Spinal cord (tissue), 10 donors: ENCODE measurements around the gene CLP1. TPM values are rescaled to one million over a fixed set of nuclear protein-coding genes. Genes with fewer than 3 reads are reported as not detected.
A peak's percentile ranks its signal among the peaks of the same experiment; 100 is the strongest.

Experiments used
- DNase-seq, 6 donors: peaks; one replicate each; pipeline versions ENCODE4 v3.0.0 to v3.0.0-alpha.2; 2013 to 2015; ENCODE audit warnings: low spot score in 6 of 6, low read depth in 4 of 6
- H3K27ac ChIP-seq: one replicate; pipeline ENCODE4 v1.5.1; 2013; ENCODE audit warnings: low read depth, low read length, control low read depth
- H3K27me3 ChIP-seq: one replicate; pipeline ENCODE4 v1.6.1; 2013; ENCODE audit warnings: low read length; ENCODE audit not compliant: control insufficient read depth, insufficient read depth
- H3K36me3 ChIP-seq: one replicate; pipeline ENCODE4 v1.6.1; 2013; ENCODE audit warnings: low read length; ENCODE audit not compliant: control insufficient read depth, insufficient read depth
- H3K4me1 ChIP-seq: one replicate; pipeline ENCODE4 v1.6.1; 2013; ENCODE audit warnings: low read length; ENCODE audit not compliant: control insufficient read depth, insufficient read depth
- H3K4me3 ChIP-seq: one replicate; pipeline ENCODE4 v1.5.1; 2013; ENCODE audit warnings: low read depth, low read length, control low read depth
- H3K9me3 ChIP-seq: one replicate; pipeline ENCODE4 v1.6.1; 2013; ENCODE audit warnings: low read length; ENCODE audit not compliant: control insufficient read depth, insufficient read depth
- WGBS: methylation state at CpG from one replicate; pipeline ENCODE4 v1.1.5; 2013; ENCODE audit warnings: missing lambda C conversion rate; ENCODE audit not compliant: insufficient coverage; 5-methylcytosine and 5-hydroxymethylcytosine counted together
- polyA plus RNA-seq, 2 donors: library from polyadenylated mRNA; unstranded; fragments of 120-200 nt; gene quantifications; one replicate each; pipeline ENCODE4 v1.2.1, GENCODE V29; 2013; ENCODE audit not compliant: insufficient read length in 2 of 2
- total RNA-seq, 2 donors: library from RNA; depleted of rRNA in 1 of 2; stranded (reverse); fragments of 120-200 nt in 1 of 2; fragments of >200 nt in 1 of 2; gene quantifications; one replicate each; pipeline versions ENCODE4 v1.2.3 to v1.2.4, GENCODE V29; 2013 to 2014
- donor health status: healthy.

Gene CLP1
- total and polyA plus RNA-seq, 4 donors, result 9.5 to 15.8 (median 10.2) TPM

DNA sequence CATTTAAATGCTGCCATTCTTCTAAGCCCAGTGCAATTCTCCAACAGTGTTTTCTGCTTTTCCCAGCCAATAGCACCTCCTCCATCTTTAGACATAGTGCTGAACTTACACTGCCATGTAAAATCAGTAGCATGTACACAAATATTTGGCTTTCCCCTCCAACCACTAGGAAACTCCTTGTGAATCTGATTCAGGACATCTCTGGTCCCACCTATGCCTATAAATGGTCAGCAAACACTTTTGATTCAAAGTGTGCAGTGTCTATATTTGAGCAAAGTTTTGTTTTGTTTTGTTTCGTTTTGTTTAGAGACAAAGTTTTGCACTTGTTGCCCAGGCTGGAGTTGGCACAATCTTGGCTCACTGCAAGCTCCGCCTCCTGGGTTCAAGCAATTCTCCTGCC is 32.7 kb upstream of the CLP1 start:
- Histone ChIP-seq H3K4me1 (no peaks in the 10 kb centered on the region), H3K4me3 (no peak overlapping the region), H3K9me3 (no peaks in the 10 kb centered on the region), H3K36me3 (no peaks in the 10 kb centered on the region), H3K27ac (no peak overlapping the region), H3K27me3 (no peaks in the 10 kb centered on the region)
- DNase-seq, result no peak
- WGBS, result 84% methylated on average over 2 of the region's 2 CpGs

DNA sequence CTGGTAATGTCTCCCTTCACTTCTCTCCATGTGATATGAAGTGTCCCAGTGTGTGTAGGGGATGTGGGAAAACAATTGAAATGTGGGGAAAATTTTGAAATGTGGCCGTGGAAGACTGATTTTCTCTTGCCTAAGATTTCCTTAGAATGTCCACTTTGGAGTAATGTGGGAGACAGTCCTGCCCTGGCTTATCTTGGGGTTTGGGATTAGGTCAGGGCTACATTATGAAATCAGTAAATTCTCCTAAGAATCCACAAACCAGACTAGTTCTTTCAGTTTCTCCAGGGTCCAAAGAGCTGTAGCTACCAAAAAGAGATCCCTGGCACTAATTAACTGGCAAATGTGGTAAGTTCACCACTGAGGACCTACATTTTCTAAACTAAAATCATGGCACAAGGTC is 30.7 kb upstream of the CLP1 start:
- no peaks in the 10 kb centered on the region for H3K36me3 ChIP-seq
- WGBS, result 100% methylated on average over 1 of the region's 1 CpG
- no peaks in the 10 kb centered on the region for H3K27me3 ChIP-seq
- H3K4me3 ChIP-seq, result no peak overlapping the region
- no peaks in the 10 kb centered on the region for H3K9me3 ChIP-seq
- no peak overlapping the region for H3K27ac ChIP-seq
- no peak for DNase-seq
- H3K4me1 ChIP-seq, result no peaks in the 10 kb centered on the region

DNA sequence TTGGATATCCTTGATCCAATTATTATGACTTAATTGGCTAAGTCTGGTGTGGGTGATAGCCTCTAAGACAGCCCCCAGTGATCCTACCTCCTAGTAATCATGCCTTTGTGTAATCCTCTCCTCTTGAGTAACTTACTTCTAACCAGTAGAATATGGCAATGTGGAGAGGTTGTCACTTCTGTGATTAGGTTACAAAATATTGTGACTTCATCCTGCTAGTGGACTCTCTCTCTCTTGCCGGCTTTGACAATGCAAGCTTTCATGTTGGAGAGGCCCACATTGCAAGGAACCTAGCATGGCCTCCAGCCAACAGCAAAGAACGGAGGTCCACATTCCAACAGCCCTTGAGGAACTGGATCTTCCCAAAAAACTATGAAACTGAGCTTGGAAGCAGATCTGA is 27.4 kb upstream of the CLP1 start:
- no peak for DNase-seq
- WGBS, result 58% methylated on average over 2 of the region's 2 CpGs
- H3K9me3 ChIP-seq, result no peaks in the 10 kb centered on the region
- no peak overlapping the region for H3K4me3 ChIP-seq
- H3K27me3 ChIP-seq, result no peaks in the 10 kb centered on the region
- no peaks in the 10 kb centered on the region for H3K36me3 ChIP-seq
- no peak overlapping the region for H3K27ac ChIP-seq
- H3K4me1 ChIP-seq, result no peaks in the 10 kb centered on the region

DNA sequence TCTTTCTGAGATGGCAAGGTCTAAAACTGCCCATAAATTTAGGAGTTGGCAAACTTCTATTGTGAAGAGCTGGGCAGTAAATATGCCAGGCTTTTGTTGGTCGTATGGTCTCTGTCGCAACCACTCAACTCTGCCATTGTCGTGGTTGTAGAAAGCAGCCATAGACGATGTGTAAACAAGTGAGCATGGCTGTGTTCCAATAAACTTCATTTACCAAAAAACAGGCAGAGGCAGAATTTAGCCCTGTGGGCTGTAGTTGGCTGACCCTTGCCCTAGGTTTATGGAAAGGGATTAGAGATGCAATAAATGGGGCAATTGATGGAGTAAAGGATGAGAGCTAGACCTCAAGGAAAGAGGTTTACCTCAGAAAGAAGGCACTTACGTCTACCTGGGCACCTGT is 25.4 kb upstream of the CLP1 start:
- Histone ChIP-seq H3K27me3 (no peaks in the 10 kb centered on the region), H3K4me1 (no peaks in the 10 kb centered on the region), H3K4me3 (no peak overlapping the region), H3K36me3 (no peaks in the 10 kb centered on the region), H3K9me3 (no peaks in the 10 kb centered on the region), H3K27ac (no peak overlapping the region)
- DNase-seq, result no peak
- no CpG with 5 or more reads among the region's 5 CpGs for WGBS

DNA sequence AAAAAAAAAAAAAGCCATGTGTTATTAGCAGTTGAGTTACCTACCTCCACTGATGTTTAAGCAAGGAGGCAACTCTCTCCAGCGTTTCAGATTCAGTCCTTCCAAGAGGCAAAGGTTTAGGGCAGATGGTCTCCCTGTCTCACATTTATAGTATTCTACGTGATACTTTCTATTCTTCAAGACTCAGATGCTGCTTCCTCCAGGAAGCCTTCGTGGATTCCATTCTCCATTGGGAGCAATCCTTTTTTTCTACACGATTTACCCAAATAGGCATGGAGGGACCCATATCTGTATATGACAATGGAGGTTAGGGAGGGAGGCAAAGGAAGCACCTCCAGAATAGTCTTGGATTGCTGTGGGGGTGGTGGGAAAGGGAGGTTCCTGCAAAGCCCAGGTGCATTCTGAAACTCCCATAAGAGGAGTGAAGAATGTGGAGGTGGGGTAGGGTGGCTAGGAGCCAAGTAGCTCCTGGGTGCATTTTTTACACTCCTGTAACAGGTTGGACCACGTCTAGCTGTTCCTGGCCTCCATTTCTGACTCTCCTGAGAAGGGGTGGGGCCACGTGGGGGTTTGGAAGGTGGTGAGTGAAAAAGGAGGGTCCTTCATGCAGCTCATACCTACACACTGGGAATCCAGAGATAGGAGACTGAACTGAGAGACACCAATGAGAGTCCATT is 24.0 kb upstream of the CLP1 start:
- H3K36me3 ChIP-seq, result no peaks in the 10 kb centered on the region
- no peak for DNase-seq
- H3K27ac ChIP-seq, result no peak overlapping the region
- H3K4me1 ChIP-seq, result peaks cover 9% of the 10 kb centered on the region
- no peaks in the 10 kb centered on the region for H3K27me3 ChIP-seq
- 92% methylated on average over 2 of the region's 6 CpGs for WGBS
- no peaks in the 10 kb centered on the region for H3K9me3 ChIP-seq
- no peak overlapping the region for H3K4me3 ChIP-seq

DNA sequence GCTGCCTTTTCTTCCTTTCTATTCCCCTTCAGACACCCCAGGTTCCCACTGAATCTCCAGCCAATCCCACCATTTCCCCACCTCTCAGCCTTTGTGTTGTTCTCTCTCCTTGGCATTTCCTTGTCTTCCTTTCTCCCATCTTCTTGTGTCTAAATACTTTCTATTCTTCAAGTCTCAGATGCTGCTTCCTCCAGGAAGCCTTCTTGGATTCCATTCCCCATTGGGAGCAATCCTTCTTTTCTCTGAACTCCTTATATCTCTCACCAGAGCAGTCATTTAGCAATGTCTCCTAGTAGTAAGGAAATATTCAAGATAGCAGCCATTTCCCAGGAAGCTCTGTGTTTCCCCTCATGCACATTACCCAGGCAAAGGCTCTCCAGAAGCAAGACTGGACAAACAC is 23.3 kb upstream of the CLP1 start:
- no peaks in the 10 kb centered on the region for H3K36me3 ChIP-seq
- H3K9me3 ChIP-seq, result no peaks in the 10 kb centered on the region
- H3K4me3 ChIP-seq, result no peak overlapping the region
- H3K27ac ChIP-seq, result no peak overlapping the region
- H3K27me3 ChIP-seq, result no peaks in the 10 kb centered on the region
- peaks cover 14% of the 10 kb centered on the region for H3K4me1 ChIP-seq
- DNase-seq, result no peak

DNA sequence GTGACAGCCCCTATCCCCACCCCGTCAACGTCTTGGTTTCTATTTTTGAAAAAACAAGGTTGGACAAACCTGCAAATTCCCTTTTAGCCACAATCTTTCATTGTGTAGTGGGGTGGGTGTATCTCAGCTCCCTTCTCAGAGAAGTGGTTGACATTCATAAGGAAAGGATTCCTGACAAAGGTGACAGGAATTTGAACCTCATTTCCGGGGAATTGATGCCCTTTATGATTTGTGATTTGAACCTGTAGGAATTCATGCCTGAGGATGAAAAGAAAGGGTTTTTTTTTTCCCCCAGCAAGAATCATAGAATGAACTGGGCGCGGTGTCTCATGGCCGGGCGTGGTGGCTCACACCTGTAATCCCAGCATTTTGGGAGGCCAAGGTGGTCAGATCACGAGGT is 22.3 kb upstream of the CLP1 start:
- Histone ChIP-seq H3K36me3 (no peaks in the 10 kb centered on the region), H3K27me3 (no peaks in the 10 kb centered on the region), H3K9me3 (no peaks in the 10 kb centered on the region), H3K4me3 (no peak overlapping the region), H3K4me1 (peaks cover 23% of the 10 kb centered on the region), H3K27ac (no peak overlapping the region)
- no peak for DNase-seq
- 96% methylated on average over 4 of the region's 8 CpGs for WGBS

DNA sequence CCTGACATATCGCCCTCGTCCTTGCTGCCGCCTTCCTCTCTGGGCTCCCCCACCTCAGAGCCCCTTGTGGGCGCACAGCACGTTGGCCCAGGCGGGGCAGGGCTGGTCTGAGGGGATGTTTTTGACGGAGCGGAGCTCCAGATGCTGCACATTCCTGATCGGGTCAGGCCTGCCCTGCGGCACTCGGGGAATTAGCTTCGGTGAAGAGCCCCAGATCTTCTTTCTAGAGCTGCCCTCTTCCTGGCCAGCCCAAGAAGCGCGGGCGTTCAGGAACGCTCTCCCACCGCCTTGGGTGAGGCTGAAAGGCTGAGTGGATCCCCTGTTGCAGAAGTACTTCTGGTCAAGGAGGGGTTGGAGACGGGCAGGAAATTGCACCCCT is 19.9 kb upstream of the CLP1 start:
- H3K27ac ChIP-seq, result peak overlapping the region; percentile 89
- no peak for DNase-seq
- H3K4me3 ChIP-seq, result peak overlapping the region; percentile 80

DNA sequence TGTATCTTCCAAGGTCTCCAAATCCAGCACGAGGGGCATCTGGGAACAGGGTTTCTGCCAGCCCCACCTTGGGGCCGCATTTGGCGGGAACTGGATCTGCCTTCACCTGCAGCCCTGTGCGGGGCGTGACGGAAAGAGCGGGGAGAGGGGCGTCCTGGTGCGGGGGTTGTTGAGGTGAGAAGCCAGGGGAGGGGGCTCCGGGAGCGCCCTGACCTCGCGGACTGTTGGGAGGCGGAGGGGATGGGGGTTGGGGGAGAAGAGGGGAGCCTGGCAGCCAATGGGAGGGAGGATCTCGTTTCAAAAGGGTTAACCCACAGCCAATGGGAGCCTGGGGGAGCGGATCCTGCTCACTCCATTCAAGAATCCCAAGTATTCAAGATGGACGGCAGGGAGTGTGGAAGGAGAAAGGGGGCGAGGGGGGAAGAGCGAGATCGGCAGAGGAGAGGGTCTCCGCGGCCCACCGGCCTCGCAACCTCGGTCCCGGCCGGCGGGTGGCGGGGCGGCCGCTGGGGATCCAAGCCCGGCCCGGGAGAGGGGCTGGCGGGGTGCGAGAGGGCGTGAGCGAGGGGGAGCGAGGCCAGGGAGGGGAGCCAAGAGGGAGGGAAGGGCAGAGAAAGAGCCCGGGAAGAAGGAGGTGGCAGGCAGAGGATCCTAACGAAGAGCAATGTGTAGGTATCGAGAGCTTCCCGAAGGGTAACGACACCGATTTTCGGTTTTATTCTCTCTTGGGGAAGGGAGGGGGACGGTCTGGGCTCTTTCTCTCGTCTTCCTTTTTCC is 19.4 kb upstream of the CLP1 start:
- Histone ChIP-seq H3K27me3 (no peaks in the 10 kb centered on the region), H3K4me1 (peaks cover 35% of the 10 kb centered on the region), H3K4me3 (peak overlapping the region; percentile 80), H3K36me3 (no peaks in the 10 kb centered on the region), H3K9me3 (no peaks in the 10 kb centered on the region), H3K27ac (peak overlapping the region; percentile 89)
- 0% methylated on average over 38 of the region's 47 CpGs for WGBS
- DNase-seq, result peak; percentile 82 to 99 (median 92)

More for the DNA sequence above, 19.9 kb upstream of the CLP1 start:
- WGBS, result 10% methylated on average over 16 of the region's 18 CpGs
- Histone ChIP-seq H3K27me3 (no peaks in the 10 kb centered on the region), H3K36me3 (no peaks in the 10 kb centered on the region), H3K9me3 (no peaks in the 10 kb centered on the region), H3K4me1 (peaks cover 35% of the 10 kb centered on the region)

DNA sequence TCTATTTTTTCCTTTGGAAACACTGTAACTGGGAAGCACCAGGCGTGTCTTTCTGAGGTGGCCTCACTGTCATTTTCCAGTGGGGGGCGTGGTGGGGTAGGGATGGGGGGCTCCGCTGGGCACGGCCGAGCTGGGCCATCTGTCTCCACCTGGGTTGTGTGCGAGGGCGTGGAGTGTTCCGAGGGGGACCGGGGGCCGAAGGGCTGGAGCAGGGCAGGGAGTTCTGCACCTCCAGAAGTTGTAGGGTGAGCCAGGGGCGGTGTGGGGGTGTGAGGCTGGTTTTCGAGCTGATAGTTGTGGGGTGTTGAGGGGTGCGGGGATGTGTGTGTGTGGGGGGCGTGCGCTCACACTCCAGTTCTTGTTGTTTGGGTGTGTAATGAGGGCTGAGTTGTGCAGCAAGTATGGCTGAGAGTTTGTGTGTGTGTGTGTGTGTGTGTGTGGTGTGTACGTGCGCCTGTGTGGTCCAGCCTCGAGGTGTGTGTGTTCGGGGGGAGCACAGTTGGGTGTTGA is 18.7 kb upstream of the CLP1 start:
- peak overlapping the region; percentile 80 for H3K4me3 ChIP-seq
- WGBS, result 0% methylated on average over 13 of the region's 19 CpGs
- H3K27me3 ChIP-seq, result no peaks in the 10 kb centered on the region
- peaks cover 35% of the 10 kb centered on the region for H3K4me1 ChIP-seq
- no peaks in the 10 kb centered on the region for H3K9me3 ChIP-seq
- peak in 2 of 6 donors; percentile 52 to 66 for DNase-seq
- H3K36me3 ChIP-seq, result no peaks in the 10 kb centered on the region
- peak overlapping the region; percentile 89 for H3K27ac ChIP-seq
